C4-2B (cell line): ENCODE data around the gene DOCK3.

ENCODE experiments used
- H3K27ac ChIP-seq: fragments of 450-650 bp; 2 replicates; pipeline ENCODE4 v1.5.1; 2017
- ZFX ChIP-seq: fragments of 450-650 bp; IDR thresholded peaks from 2 replicates; pipeline ENCODE4 v1.6.1; 2017
- TF ChIP-seq, protein P1 (sequence below): fragments of 450-650 bp; conservative IDR thresholded peaks from 2 replicates; pipeline ENCODE4 v1.5.1; 2017; ENCODE audit warnings: mild to moderate bottlenecking

Gene DOCK3

DNA sequence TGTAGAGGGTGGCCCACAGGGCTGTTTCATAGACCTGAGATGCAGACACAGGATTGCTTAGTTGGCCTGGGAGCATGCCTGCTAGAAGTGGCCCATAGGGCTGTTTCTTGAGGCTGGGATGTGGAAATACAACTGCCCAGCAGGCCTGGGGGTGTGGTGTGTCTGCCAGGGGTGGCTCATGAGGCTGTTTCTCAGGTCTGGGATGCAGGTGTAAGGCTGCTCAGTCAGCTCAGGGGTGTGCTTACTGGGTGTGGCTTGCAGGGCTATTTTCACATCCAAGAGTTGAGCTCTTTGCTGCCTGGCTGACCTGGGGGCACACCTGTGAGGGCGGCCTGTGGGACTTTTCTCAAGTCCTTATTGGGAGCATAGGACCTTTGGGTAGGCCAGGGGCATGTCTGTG lies 131.3 kb downstream of the DOCK3 start:
- no peak overlapping the region for H3K27ac ChIP-seq
- TF ChIP-seq, protein P1, sequence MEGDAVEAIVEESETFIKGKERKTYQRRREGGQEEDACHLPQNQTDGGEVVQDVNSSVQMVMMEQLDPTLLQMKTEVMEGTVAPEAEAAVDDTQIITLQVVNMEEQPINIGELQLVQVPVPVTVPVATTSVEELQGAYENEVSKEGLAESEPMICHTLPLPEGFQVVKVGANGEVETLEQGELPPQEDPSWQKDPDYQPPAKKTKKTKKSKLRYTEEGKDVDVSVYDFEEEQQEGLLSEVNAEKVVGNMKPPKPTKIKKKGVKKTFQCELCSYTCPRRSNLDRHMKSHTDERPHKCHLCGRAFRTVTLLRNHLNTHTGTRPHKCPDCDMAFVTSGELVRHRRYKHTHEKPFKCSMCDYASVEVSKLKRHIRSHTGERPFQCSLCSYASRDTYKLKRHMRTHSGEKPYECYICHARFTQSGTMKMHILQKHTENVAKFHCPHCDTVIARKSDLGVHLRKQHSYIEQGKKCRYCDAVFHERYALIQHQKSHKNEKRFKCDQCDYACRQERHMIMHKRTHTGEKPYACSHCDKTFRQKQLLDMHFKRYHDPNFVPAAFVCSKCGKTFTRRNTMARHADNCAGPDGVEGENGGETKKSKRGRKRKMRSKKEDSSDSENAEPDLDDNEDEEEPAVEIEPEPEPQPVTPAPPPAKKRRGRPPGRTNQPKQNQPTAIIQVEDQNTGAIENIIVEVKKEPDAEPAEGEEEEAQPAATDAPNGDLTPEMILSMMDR: no peak

DNA sequence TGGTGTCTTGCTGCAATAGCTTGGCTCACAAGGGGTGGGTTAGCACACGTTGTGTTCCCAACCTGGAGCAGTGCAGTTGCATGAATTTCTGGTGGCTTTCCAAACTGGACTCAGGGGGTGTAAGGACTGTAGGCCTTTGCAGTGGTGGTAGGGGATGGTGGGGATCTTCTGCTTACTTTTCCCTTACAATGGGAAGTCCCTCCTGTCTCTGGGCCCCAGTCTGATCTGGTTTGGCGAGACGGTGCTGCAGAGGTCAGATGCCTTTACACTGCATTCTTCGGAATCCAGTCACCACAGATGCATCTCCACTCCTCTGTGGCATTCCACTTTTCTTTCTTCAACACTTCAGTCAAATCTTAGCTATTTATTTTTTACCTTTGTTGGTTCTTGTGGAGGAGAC lies 132.1 kb downstream of the DOCK3 start:
- no peak overlapping the region for H3K27ac ChIP-seq
- no peak for TF ChIP-seq ZFX
- TF ChIP-seq, protein P1: no peak

DNA sequence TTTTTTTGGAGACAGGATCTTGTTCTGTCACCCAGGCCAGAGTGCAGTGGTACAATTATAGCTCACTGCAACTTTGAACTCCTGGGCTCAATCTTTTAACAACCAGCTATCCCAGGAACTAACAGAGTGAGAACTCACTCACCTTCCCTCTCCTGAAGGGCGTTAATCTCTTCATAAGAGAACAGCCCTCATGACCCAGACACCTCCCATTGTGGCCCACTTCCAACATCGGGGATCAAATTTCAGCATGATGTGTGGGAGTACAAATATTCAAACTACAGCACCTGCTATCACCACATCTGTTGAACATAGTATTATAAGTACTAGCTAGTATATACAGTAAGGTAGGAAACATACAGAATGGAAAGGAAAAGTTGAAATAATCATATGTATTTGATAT lies 132.5 kb downstream of the DOCK3 start:
- TF ChIP-seq, protein P1: no peak
- no peak for TF ChIP-seq ZFX
- no peak overlapping the region for H3K27ac ChIP-seq

DNA sequence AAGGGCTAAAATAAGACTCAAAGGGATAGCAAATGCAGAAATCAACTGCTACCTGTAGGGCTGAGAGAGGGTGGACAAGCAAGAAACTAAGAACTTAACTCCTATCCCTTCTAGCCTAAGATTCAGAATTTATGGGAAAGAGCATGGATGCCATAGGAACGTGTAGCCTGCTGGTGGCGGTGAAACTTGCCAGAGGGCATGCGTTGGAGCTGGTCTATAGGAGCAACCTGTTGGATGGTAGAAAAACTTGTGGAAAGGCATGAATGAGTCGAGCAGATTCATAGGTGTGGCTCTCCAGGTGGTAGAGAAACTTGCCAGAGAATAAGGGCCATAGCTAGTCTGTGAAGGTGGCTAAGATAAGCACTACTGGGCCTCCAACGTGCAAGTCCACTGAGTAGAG lies 137.2 kb downstream of the DOCK3 start:
- H3K27ac ChIP-seq: no peak overlapping the region
- TF ChIP-seq, protein P1: no peak
- TF ChIP-seq ZFX: no peak

DNA sequence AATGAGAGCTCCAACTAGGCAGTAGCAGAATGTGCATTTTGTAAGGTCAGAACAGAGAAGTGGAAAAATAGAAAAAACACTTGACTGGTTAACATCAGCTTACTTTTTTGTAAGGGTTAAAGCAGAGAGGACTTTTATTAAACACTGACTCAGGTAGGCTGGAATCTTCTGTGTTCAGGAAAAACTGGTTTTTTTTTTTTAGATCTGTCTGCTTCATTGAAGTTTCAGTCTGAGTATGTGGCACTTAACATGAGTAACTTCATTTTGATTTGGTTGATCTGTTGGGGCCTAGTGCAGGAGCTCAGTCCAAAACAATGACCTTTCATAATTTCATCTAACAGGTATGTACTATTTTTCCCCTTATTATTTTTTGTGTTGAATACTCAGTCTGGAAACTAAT lies 141.1 kb downstream of the DOCK3 start:
- TF ChIP-seq, protein P1: no peak
- TF ChIP-seq ZFX: no peak
- H3K27ac ChIP-seq: no peak overlapping the region

DNA sequence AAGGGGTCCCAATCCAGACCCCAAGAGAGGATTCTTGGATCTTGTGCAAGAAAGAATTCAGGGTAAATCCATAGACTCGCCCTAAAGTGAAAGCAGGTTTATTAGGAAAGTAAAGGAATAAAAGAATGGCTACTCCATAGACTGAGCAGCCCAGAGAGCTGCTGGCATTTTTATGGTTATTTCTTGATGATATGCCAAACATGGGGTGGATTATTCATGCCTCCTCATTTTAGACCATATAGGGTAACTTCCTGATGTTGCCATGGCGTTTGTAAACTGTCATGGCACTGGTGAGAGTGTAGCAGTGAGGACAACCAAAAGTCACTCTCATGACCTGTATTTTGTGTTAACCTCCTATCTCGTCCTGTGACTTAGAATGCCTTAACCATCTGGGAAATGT lies 142.2 kb downstream of the DOCK3 start:
- TF ChIP-seq ZFX: no peak
- TF ChIP-seq, protein P1: no peak
- no peak overlapping the region for H3K27ac ChIP-seq

DNA sequence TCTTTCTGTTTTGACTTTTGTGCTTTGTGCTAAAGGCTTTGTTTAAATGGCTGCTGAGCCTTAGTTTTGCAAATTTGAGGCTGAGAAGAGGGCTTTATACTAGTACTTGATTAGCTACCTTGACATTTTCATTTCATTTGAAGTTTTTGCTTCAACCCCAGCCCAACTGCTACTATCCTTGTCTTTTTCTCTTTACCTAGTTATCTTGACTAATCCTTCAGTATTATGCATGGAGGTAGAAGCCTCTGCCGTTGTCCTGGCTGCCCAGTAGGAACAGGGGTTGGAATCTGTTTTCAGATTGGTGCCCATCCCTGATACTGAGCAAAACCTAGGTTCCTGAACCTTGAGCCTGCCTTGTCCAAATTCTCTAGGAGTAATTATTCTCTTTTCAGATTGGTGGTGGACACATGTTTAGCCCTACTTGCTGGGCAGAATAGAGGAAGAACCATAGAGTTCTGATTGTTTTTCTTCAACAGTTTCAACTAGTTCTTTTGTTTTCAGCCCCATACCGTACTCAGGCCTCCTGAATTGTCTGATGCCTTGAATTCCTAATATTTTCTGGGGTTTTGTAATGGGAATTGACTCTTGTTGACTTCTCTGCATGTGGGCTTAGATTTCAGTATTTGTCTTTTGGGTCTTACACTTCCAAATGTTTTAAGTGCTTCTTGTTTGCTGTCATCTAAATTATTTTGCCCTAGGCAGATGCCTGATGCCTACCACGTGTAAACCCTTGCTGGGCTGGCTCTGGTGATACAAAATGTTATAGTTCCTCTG lies 143.2 kb downstream of the DOCK3 start:
- H3K27ac ChIP-seq: no peak overlapping the region
- TF ChIP-seq ZFX: no peak
- TF ChIP-seq, protein P1: no peak
